MCF 10A (cell line): ENCODE measurements around the gene BCAS3. TPM values are rescaled to one million over a fixed set of nuclear protein-coding genes. Genes with fewer than 3 reads are reported as not detected.
A peak's percentile ranks its signal among the peaks of the same experiment; 100 is the strongest.

Source experiments
- BruUV-seq: library from RNA; stranded (reverse); fragments of 400-500 nt; replicated peaks from 2 replicates; lab custom pipeline; 2021; lab: Mats Ljungman, UMichigan
- CTCF ChIA-PET: fragments of 300-600 bp; sonication (Branson Sonifier 250); formaldehyde crosslinking; extraction: SDS; loops from one replicate; lab custom pipeline; 2021; ENCODE audit warnings: antibody characterized with exemption, inconsistent platforms; lab: Yijun Ruan, JAX
- POLR2A ChIA-PET: fragments of 300-600, 350-650 bp; sonication (Branson Sonifier 250); formaldehyde crosslinking; extraction: SDS; loops from one replicate; lab custom pipeline; 2020; ENCODE audit warnings: antibody characterized with exemption, inconsistent platforms; lab: Yijun Ruan, JAX
- DNase-seq: peaks from one replicate; pipeline ENCODE4 v3.0.0-alpha.2; 2018; ENCODE audit not compliant: unreplicated experiment
- H3K27ac Mint-ChIP-seq: one replicate; pipeline ENCODE4 v1.8.0; 2022; ENCODE audit warnings: mild to moderate bottlenecking, low read depth, mixed read lengths; ENCODE audit not compliant: unreplicated experiment
- H3K27me3 Mint-ChIP-seq: one replicate; pipeline ENCODE4 v1.8.0; 2022; ENCODE audit warnings: mixed read lengths; ENCODE audit not compliant: insufficient read depth, unreplicated experiment
- H3K36me3 Mint-ChIP-seq: one replicate; pipeline ENCODE4 v1.8.0; 2022; ENCODE audit warnings: mild to moderate bottlenecking, moderate library complexity, mixed read lengths; ENCODE audit not compliant: insufficient read depth, unreplicated experiment
- H3K4me1 Mint-ChIP-seq: one replicate; pipeline ENCODE4 v1.8.0; 2022; ENCODE audit warnings: mixed read lengths; ENCODE audit not compliant: insufficient read depth, unreplicated experiment
- H3K4me3 Mint-ChIP-seq: one replicate; pipeline ENCODE4 v1.8.0; 2022; ENCODE audit warnings: mild to moderate bottlenecking, moderate library complexity, mixed read lengths; ENCODE audit not compliant: unreplicated experiment
- H3K9me3 Mint-ChIP-seq: one replicate; pipeline ENCODE4 v1.8.0; 2022; ENCODE audit warnings: mixed read lengths; ENCODE audit not compliant: unreplicated experiment
- CTCF ChIP-seq: fragments of 200-600 bp; IDR thresholded peaks from one replicate; pipeline ENCODE4 v1.8.0; 2022; ENCODE audit warnings: antibody characterized with exemption, mild to moderate bottlenecking; ENCODE audit not compliant: unreplicated experiment
- intact Hi-C: fragments of 100-400 bp; cut with micrococcal nuclease; formaldehyde crosslinking; loops from 2 replicates; pipeline ENCODE4 v1.14.1; 2022
- total RNA-seq: library from RNA; stranded (reverse); gene quantifications from 2 replicates; pipeline ENCODE4 v1.2.3, GENCODE V29; 2022

The BCAS3 gene
- total RNA-seq, 1 experiment from 2014 or later, result 14.6 TPM

GRCh38 chr17:61338000-61338798 lies 660.5 kb downstream of the BCAS3 start:
- H3K4me3 Mint-ChIP-seq, result no peak overlapping the region
- no peaks in the 10 kb centered on the region for H3K36me3 Mint-ChIP-seq
- intact Hi-C loops, result no loop called here
- ChIA-PET CTCF (no interaction called here), POLR2A (no interaction called here)
- BruUV-seq, result no TSS peak
- peak; percentile 62 for DNase-seq
- H3K27me3 Mint-ChIP-seq, result no peaks in the 10 kb centered on the region
- peaks cover 21% of the 10 kb centered on the region for H3K4me1 Mint-ChIP-seq
- TF ChIP-seq CTCF, result no peak
- no peak overlapping the region for H3K27ac Mint-ChIP-seq
- no peaks in the 10 kb centered on the region for H3K9me3 Mint-ChIP-seq

GRCh38 chr17:61338874-61339478 lies 661.3 kb downstream of the BCAS3 start:
- peak; percentile 30 for DNase-seq
- no peak overlapping the region for H3K27ac Mint-ChIP-seq
- H3K36me3 Mint-ChIP-seq, result no peaks in the 10 kb centered on the region
- peaks cover 21% of the 10 kb centered on the region for H3K4me1 Mint-ChIP-seq
- H3K4me3 Mint-ChIP-seq, result no peak overlapping the region
- BruUV-seq, result no TSS peak
- H3K9me3 Mint-ChIP-seq, result no peaks in the 10 kb centered on the region
- no peaks in the 10 kb centered on the region for H3K27me3 Mint-ChIP-seq
- intact Hi-C loops, result no loop called here
- no peak for TF ChIP-seq CTCF
- POLR2A ChIA-PET, result no interaction called here
- CTCF ChIA-PET, result interaction anchor here (0.6 kb wide), 1 partner anchor 36 kb away, joined by 6 read pairs; no protein-coding TSS in a partner anchor

- BruUV-seq, result no TSS peak
- no peaks in the 10 kb centered on the region for H3K36me3 Mint-ChIP-seq
- CTCF ChIA-PET, result interaction anchor here (0.9 kb wide), 1 partner anchor 8 kb away, joined by 3 read pairs; no protein-coding TSS in a partner anchor
- no peak overlapping the region for H3K27ac Mint-ChIP-seq
- intact Hi-C loops, result no loop called here
- no peak overlapping the region for H3K4me3 Mint-ChIP-seq
- POLR2A ChIA-PET, result no interaction called here
- H3K4me1 Mint-ChIP-seq, result peaks cover 21% of the 10 kb centered on the region
- no peak for TF ChIP-seq CTCF
- H3K9me3 Mint-ChIP-seq, result no peaks in the 10 kb centered on the region
- DNase-seq, result no peak
- H3K27me3 Mint-ChIP-seq, result no peaks in the 10 kb centered on the region
These were observed 663.0 kb downstream of the BCAS3 start for GRCh38 chr17:61340431-61341209.

DNA sequence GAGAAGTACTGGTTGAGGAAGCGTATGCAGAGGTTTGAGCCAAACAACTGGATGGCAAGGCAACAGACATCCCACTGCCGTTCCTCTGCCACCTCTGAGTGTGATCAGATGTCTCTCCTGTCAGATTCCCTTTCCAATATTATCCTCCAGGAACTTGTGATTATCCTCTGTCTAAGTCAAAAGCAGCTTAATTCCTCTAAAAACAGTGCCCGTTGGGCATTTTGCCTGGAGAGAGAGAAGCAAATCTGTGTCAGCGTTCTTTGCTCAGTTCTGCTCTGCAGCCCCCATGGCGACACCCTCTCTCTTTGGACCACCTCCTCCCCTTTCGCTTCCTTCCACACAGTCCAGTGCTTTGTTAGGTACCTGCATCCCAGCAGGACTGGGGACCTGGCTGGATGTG lies 665.9 kb downstream of the BCAS3 start:
- CTCF ChIA-PET, result no interaction called here
- BruUV-seq, result no TSS peak
- TF ChIP-seq CTCF, result no peak
- intact Hi-C loops, result no loop called here
- no peaks in the 10 kb centered on the region for H3K9me3 Mint-ChIP-seq
- POLR2A ChIA-PET, result interaction anchor here (0.6 to 1.5 kb wide), 3 partner anchors 7 to 19 kb away, joined by 3 read pairs; no protein-coding TSS in a partner anchor
- no peaks in the 10 kb centered on the region for H3K36me3 Mint-ChIP-seq
- no peak for DNase-seq
- no peak overlapping the region for H3K27ac Mint-ChIP-seq
- H3K4me1 Mint-ChIP-seq, result peaks cover 5% of the 10 kb centered on the region
- H3K4me3 Mint-ChIP-seq, result no peak overlapping the region
- H3K27me3 Mint-ChIP-seq, result no peaks in the 10 kb centered on the region
